Endodermal cell (in vitro differentiated cells): Measurements from ENCODE around the gene ZNF318. TPM values are rescaled to one million over a fixed set of nuclear protein-coding genes. Genes with fewer than 3 reads are reported as not detected.
"Not testable (repeated sequence)": the region's sequence is repeated elsewhere in the genome, so short reads cannot be mapped to it uniquely, and the experiment has no call there.

Experiments
- DNase-seq: peaks from one replicate; pipeline ENCODE4 v3.0.0-alpha.2; 2017
- H3K27ac ChIP-seq: 2 replicates; pipeline ENCODE4 v1.5.1; 2013; ENCODE audit warnings: mild to moderate bottlenecking, low read depth, low read length, moderate library complexity
- H3K27me3 ChIP-seq: 2 replicates; pipeline ENCODE4 v1.6.1; 2013; ENCODE audit warnings: mild to moderate bottlenecking, low read length, moderate library complexity; ENCODE audit not compliant: insufficient read depth, control insufficient read depth, poor library complexity, severe bottlenecking
- H3K36me3 ChIP-seq: 2 replicates; pipeline ENCODE4 v1.7.0; 2013; ENCODE audit warnings: mild to moderate bottlenecking, low read length, moderate library complexity; ENCODE audit not compliant: control insufficient read depth, insufficient read depth
- H3K4me1 ChIP-seq: one replicate; pipeline ENCODE4 v1.7.0; 2013; ENCODE audit warnings: low read length; ENCODE audit not compliant: control insufficient read depth, insufficient read depth
- H3K4me3 ChIP-seq: 2 replicates; pipeline ENCODE4 v1.5.1; 2013; ENCODE audit warnings: mild to moderate bottlenecking, low read length, moderate library complexity
- H3K9ac ChIP-seq: 2 replicates; pipeline ENCODE4 v1.6.1; 2013; ENCODE audit warnings: mild to moderate bottlenecking, low read length, moderate library complexity; ENCODE audit not compliant: poor library complexity, severe bottlenecking; ENCODE audit errors: extremely low read depth
- H3K9me3 ChIP-seq: 2 replicates; pipeline ENCODE4 v1.6.1; 2013; ENCODE audit warnings: mild to moderate bottlenecking, low read length, moderate library complexity; ENCODE audit not compliant: control insufficient read depth
- H3K27ac Mint-ChIP-seq: 2 replicates; pipeline ENCODE4 v1.8.0; 2020; ENCODE audit warnings: mixed read lengths
- H3K27me3 Mint-ChIP-seq: 2 replicates; pipeline ENCODE4 v1.8.0; 2021; ENCODE audit warnings: mild to moderate bottlenecking, mixed read lengths; ENCODE audit not compliant: insufficient read depth
- H3K36me3 Mint-ChIP-seq: 2 replicates; pipeline ENCODE4 v1.8.0; 2020; ENCODE audit warnings: low read depth, mixed read lengths
- H3K4me1 Mint-ChIP-seq: 2 replicates; pipeline ENCODE4 v1.8.0; 2020; ENCODE audit warnings: mixed read lengths
- H3K4me3 Mint-ChIP-seq: 2 replicates; pipeline ENCODE4 v1.8.0; 2020; ENCODE audit warnings: mild to moderate bottlenecking, moderate library complexity, mixed read lengths
- H3K9me3 Mint-ChIP-seq: 2 replicates; pipeline ENCODE4 v1.8.0; 2020; ENCODE audit warnings: mild to moderate bottlenecking, mixed read lengths
- WGBS, 2 experiments: methylation state at CpG; one replicate each; pipeline versions ENCODE4 v1.1.5 to v1.1.7; 2013; ENCODE audit warnings: missing lambda C conversion rate in 2 of 2, mixed read lengths in 1 of 2; ENCODE audit not compliant: insufficient coverage in 1 of 2, insufficient read length in 1 of 2; 5-methylcytosine and 5-hydroxymethylcytosine counted together
- total RNA-seq, 2 donors: library from RNA; stranded (reverse); fragmentation: NEBNext Ultra II Directional in 1 of 2; extraction: Animal tissue kit (Norgen Biotek cat#: 25700) in 1 of 2; gene quantifications; 2 replicates in 1 of 2; 3 replicates in 1 of 2; pipeline ENCODE4 v1.2.1, GENCODE V29; 2021
- TF ChIP-seq, protein P1 (sequence below): fragments of 200-600 bp; sonication (generic); conservative IDR thresholded peaks from 2 replicates; pipeline ENCODE4 v1.5.0; 2021; ENCODE audit warnings: antibody characterized with exemption, mild to moderate bottlenecking

Gene ZNF318
- total RNA-seq, 2 donors from 2014 or later = 21.3 to 26.4 TPM

DNA sequence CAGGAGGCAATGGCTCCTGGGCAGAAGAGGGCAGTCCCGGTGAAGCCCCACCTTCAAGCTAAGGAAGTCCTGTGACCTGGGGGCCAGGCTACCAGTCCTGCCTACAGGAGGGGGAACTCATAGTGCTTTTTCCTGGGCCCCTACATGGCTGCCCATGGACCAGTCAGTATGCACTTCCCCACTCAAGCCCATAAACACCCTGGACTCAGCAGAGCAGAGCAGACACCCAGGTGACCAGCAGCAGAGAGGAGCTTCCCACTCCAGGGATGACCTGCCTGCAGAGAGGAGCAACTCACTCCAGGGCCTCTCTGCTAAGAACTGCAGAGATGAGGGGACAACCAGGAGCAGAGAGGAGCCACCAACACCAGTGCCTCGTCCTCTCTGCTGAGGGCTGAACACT is 43.6 kb upstream of the ZNF318 start:
- no peaks in the 10 kb centered on the region for H3K4me1 ChIP-seq
- H3K27me3 ChIP-seq = peaks cover 12% of the 10 kb centered on the region
- H3K9ac ChIP-seq = no peak overlapping the region
- peaks cover 32% of the 10 kb centered on the region for H3K27me3 Mint-ChIP-seq
- H3K27ac ChIP-seq = no peak overlapping the region
- no peak overlapping the region for H3K27ac Mint-ChIP-seq
- H3K36me3 Mint-ChIP-seq = no peaks in the 10 kb centered on the region
- TF ChIP-seq, protein P1, sequence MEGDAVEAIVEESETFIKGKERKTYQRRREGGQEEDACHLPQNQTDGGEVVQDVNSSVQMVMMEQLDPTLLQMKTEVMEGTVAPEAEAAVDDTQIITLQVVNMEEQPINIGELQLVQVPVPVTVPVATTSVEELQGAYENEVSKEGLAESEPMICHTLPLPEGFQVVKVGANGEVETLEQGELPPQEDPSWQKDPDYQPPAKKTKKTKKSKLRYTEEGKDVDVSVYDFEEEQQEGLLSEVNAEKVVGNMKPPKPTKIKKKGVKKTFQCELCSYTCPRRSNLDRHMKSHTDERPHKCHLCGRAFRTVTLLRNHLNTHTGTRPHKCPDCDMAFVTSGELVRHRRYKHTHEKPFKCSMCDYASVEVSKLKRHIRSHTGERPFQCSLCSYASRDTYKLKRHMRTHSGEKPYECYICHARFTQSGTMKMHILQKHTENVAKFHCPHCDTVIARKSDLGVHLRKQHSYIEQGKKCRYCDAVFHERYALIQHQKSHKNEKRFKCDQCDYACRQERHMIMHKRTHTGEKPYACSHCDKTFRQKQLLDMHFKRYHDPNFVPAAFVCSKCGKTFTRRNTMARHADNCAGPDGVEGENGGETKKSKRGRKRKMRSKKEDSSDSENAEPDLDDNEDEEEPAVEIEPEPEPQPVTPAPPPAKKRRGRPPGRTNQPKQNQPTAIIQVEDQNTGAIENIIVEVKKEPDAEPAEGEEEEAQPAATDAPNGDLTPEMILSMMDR = no peak
- H3K9me3 Mint-ChIP-seq = no peaks in the 10 kb centered on the region
- no peak overlapping the region for H3K4me3 ChIP-seq
- no peaks in the 10 kb centered on the region for H3K4me1 Mint-ChIP-seq
- 86 to 92% methylated on average over 2 of the region's 2 CpGs for WGBS, 2 experiments
- no peaks in the 10 kb centered on the region for H3K36me3 ChIP-seq
- DNase-seq = no peak
- no peak overlapping the region for H3K4me3 Mint-ChIP-seq
- no peaks in the 10 kb centered on the region for H3K9me3 ChIP-seq

DNA sequence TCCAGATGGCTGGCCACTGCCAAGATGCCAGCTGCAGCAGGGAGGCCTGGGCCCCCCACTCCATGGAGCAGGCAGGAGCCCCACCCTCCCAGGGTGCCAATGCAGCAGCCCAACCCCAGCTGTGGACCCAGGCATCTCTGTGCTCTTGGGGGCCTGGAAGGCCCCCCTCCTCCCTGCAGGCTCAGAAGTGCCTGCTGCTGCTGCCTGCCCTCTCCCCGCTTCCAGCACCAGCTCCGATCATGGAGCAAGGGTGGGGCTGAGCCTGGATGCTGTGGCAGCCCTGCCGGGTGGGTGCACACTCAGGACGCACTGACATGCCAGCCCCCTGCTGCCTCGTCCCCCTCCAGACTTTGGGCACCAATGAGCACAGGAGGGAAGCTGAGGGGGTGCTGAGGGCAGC is 43.1 kb upstream of the ZNF318 start:
- H3K27me3 ChIP-seq = peaks cover 8% of the 10 kb centered on the region
- H3K9ac ChIP-seq = no peak overlapping the region
- TF ChIP-seq, protein P1 = no peak
- H3K27me3 Mint-ChIP-seq = peaks cover 27% of the 10 kb centered on the region
- H3K27ac ChIP-seq = no peak overlapping the region
- no peaks in the 10 kb centered on the region for H3K9me3 ChIP-seq
- H3K9me3 Mint-ChIP-seq = no peaks in the 10 kb centered on the region
- no peak overlapping the region for H3K4me3 Mint-ChIP-seq
- no peaks in the 10 kb centered on the region for H3K36me3 ChIP-seq
- H3K4me1 ChIP-seq = no peaks in the 10 kb centered on the region
- no peak overlapping the region for H3K27ac Mint-ChIP-seq
- no peaks in the 10 kb centered on the region for H3K36me3 Mint-ChIP-seq
- no peak overlapping the region for H3K4me3 ChIP-seq
- no peaks in the 10 kb centered on the region for H3K4me1 Mint-ChIP-seq
- WGBS, 2 experiments = 70 to 92% methylated on average over 2 to 5 of the region's 5 CpGs
- no peak for DNase-seq

DNA sequence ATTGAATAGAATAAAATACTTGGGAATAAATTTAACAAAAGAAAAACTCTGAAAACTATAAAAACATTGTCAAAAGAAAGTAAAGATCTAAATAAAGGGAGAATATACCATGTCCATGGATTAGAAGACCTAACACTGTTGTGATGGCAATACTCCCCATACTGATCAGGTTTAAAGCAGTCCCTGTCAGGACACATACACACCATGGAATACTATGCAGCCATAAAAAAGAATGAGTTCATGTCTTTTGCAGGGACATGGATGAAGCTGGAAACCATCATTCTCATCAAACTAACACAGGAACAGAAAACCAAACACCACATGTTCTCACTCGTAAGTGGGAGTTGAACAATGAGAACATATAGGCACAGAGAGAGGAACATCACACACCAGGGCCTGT is 41.3 kb upstream of the ZNF318 start:
- H3K27me3 ChIP-seq, H3K9me3 ChIP-seq, H3K9ac ChIP-seq, H3K36me3 Mint-ChIP-seq, H3K27ac Mint-ChIP-seq, H3K9me3 Mint-ChIP-seq, H3K4me3 ChIP-seq, H3K4me3 Mint-ChIP-seq, H3K4me1 ChIP-seq, DNase-seq, H3K4me1 Mint-ChIP-seq, H3K36me3 ChIP-seq, H3K27ac ChIP-seq: not testable (repeated sequence)
- H3K27me3 Mint-ChIP-seq = peaks cover 20% of the 10 kb centered on the region
- WGBS, 2 experiments = 80% methylated on average over 1 of the region's 1 CpG; no CpG with 5 or more reads in 1 of the 2 experiments

DNA sequence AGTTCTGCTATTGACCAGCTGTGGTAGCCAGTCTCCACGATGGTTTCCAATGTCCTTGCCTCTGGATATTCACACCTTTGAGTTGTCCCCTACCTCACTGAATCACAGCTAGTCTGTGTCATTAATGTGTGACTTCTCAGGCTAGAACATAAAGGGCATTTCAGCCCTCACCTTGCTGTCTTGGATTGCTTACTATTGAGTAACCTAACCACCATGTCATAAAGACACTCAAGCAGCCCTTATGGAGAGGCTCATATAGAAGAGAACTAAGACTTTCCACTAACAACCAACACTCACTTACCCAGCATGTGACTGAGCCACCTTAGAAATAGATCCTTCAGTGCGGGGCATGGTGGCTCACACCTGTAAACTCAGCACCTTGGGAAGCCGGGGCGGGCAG is 38.8 kb upstream of the ZNF318 start:
- Mint-ChIP-seq H3K4me1 (no peaks in the 10 kb centered on the region), H3K36me3 (no peaks in the 10 kb centered on the region), H3K27ac (no peak overlapping the region), H3K9me3 (no peaks in the 10 kb centered on the region), H3K4me3 (no peak overlapping the region), H3K27me3 (peaks cover 17% of the 10 kb centered on the region)
- peaks cover 14% of the 10 kb centered on the region for H3K27me3 ChIP-seq
- no peaks in the 10 kb centered on the region for H3K9me3 ChIP-seq
- no peak overlapping the region for H3K9ac ChIP-seq
- WGBS, 2 experiments = 83 to 88% methylated on average over 2 to 4 of the region's 4 CpGs
- no peaks in the 10 kb centered on the region for H3K4me1 ChIP-seq
- TF ChIP-seq, protein P1 = no peak
- no peak for DNase-seq
- no peak overlapping the region for H3K4me3 ChIP-seq
- no peaks in the 10 kb centered on the region for H3K36me3 ChIP-seq
- no peak overlapping the region for H3K27ac ChIP-seq
